Measurements from ENCODE around the gene REP15.
"Not testable (repeated sequence)": the region's sequence is repeated elsewhere in the genome, so short reads cannot be mapped to it uniquely, and the experiment has no call there.

The REP15 gene, protein sequence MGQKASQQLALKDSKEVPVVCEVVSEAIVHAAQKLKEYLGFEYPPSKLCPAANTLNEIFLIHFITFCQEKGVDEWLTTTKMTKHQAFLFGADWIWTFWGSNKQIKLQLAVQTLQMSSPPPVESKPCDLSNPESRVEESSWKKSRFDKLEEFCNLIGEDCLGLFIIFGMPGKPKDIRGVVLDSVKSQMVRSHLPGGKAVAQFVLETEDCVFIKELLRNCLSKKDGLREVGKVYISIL

DNA sequence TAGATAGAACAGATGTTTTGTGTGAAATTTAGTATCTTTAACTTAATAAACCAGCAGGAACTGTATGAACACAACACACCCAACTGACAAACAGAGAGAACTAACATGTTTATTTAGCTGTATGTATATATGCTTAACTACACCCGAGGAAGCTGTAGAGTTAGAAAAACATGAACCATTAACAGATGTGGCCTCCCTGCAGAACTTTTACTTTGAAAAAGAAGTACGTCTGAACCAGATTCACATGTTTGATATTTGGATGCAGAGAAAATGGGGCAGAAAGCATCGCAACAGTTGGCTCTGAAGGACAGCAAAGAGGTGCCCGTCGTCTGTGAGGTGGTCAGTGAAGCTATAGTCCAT is at the start of gene REP15:
REP15 (plus strand) TSS at position 155 of the 360 bp plus-strand sequence; CDS start at position 271, 116 bp downstream.
- no peak for DNase-seq (ENCODE audit: low read depth)

GRCh38 chr12:27650011-27650410 is 46.2 kb upstream of the REP15 start:
- no peak for DNase-seq (ENCODE audit: low read depth)

- DNase-seq (ENCODE audit: low read depth): peak; percentile 42
Observed at GRCh38 chr12:27651201-27651600, 45.0 kb upstream of the REP15 start.

GRCh38 chr12:27652174-27652763 is 44.0 kb upstream of the REP15 start:
- peak; percentile 81 for DNase-seq (ENCODE audit: low read depth)

- no peak for DNase-seq (ENCODE audit: low read depth)
Observed at GRCh38 chr12:27653661-27654060, 42.6 kb upstream of the REP15 start.

- DNase-seq (ENCODE audit: low read depth): not testable (repeated sequence)
Observed at GRCh38 chr12:27655476-27655875, 40.8 kb upstream of the REP15 start.

DNA sequence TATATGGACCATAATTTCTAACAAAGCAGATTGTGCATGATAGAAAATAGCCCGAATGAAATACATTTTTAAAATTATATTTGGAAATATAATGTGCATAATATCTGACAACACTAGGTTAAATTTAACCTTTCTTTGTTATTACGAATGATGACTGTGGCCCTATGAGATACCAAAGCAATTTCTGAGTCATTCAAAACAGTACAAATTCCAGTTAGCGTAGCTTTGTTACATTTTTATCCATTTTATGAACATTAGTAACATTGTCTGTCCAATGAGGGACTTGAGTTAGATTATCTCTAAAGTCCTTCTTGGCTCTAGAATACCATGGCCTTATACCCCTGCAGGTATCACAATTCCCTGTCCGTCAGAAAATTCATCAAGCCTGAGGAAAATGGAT is 39.0 kb upstream of the REP15 start:
- DNase-seq (ENCODE audit: low read depth): no peak

- no peak for DNase-seq (ENCODE audit: low read depth)
Observed at GRCh38 chr12:27665704-27666103, 30.5 kb upstream of the REP15 start.

DNA sequence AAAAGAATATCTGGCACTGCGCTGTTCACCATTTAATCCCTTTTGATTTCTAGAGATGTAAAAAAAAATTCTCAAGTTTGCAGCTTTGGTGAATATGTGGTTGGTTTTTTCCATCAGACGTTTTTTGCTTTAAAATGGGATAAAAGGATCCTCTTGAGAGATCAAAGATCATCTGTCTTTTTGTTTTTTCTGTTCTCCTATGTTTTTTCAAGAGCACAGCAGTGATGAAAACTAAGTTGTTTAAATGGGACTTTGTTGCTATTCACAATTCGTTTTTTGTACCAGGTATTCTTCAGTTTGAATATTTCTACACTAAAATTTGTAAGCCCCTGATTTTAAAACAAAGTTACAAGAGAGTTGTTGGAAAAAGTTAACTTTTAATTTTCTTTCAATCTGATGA is 29.7 kb upstream of the REP15 start:
- DNase-seq (ENCODE audit: low read depth): no peak

DNA sequence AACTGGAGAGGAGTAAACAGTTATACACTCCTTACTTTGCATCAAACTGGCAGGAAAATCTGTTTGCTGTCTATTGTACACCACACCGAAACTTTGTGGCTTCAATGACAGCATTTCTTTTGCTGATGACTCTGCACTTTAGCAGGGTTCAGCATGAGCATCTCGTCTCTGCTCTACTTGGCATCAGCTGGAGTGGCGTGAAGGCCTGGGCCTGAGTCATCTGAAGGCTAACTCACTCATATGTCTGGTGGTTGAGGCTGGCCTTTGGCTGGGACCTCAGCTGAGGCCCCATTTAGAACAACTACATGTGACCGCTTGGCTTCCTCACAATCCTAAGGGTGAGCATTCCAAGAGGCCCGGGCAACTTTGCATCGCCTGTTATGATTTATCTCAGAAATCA is 28.7 kb upstream of the REP15 start:
- DNase-seq (ENCODE audit: low read depth): peak; percentile 60

DNA sequence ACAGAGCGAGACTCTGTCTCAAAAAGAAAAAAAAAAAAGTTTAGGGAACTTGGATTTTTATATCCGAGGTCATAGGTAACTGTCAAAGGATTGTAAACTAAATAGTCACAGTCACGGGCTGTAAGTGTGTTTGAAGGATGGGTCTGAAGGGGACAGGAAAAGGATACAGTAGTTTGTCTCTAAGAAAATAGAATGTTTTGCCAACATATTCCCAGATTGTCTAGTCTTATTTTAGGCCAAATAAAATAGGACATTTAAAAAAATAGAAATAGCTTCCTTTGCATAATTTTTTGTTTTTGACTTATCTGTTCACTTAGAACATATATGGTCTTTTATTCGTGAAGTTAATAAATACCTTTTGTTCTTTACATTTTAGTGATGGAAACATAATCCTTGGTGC is 24.2 kb upstream of the REP15 start:
- DNase-seq (ENCODE audit: low read depth): no peak

- DNase-seq (ENCODE audit: low read depth): no peak
Observed at GRCh38 chr12:27672643-27673042, 23.6 kb upstream of the REP15 start.

GRCh38 chr12:27673101-27673718 is 23.0 kb upstream of the REP15 start:
- DNase-seq (ENCODE audit: low read depth): no peak

- no peak for DNase-seq (ENCODE audit: low read depth)
Observed at GRCh38 chr12:27674989-27675388, 21.3 kb upstream of the REP15 start.

- DNase-seq (ENCODE audit: low read depth): no peak
Observed at GRCh38 chr12:27680619-27681018, 15.6 kb upstream of the REP15 start.

DNA sequence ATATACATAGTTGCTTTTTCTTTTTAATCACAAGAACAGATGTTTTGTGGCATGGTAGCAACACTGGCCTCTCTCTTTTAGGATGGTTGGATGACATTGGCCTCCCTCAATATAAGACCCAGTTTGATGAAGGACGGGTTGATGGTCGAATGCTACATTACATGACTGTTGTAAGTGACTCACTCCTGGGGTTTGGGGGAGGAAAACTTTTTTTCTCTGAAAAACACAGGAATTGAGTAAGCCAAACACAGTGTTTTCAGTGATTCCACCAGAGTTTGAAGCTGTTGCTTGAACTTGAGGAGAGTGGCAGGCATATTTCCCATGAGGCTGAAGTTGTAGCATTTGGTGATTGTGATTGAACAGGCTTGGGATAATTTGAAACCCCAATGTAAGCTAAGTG is 13.7 kb upstream of the REP15 start:
- peak; percentile 22 for DNase-seq (ENCODE audit: low read depth)

GRCh38 chr12:27685274-27685673 is 11.0 kb upstream of the REP15 start:
- no peak for DNase-seq (ENCODE audit: low read depth)

DNA sequence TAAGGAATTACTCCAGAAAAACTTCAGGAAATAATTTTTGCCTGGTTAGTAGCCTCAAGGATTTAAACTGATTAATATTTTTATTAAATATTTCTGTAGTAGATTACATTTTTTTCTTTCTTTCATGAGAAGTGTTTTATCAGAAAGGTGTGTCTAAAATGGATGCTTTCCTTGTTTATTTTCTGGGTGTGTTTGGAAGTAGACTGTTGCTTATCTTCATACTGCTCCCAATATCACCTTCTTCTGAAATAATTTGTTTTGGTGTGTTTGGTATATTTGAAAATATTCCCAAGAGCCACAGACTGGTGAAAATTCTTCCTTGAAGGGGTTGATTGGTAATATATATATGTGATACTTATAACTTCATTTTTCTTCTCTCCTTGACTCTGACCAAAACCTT is 10.1 kb upstream of the REP15 start:
- no peak for DNase-seq (ENCODE audit: low read depth)

GRCh38 chr12:27688671-27689070 is 7.6 kb upstream of the REP15 start:
- no peak for DNase-seq (ENCODE audit: low read depth)

- DNase-seq (ENCODE audit: low read depth): no peak
Observed at GRCh38 chr12:27689558-27690180, 6.6 kb upstream of the REP15 start.

- DNase-seq (ENCODE audit: low read depth): no peak
Observed at GRCh38 chr12:27693403-27693802, 2.8 kb upstream of the REP15 start.

DNA sequence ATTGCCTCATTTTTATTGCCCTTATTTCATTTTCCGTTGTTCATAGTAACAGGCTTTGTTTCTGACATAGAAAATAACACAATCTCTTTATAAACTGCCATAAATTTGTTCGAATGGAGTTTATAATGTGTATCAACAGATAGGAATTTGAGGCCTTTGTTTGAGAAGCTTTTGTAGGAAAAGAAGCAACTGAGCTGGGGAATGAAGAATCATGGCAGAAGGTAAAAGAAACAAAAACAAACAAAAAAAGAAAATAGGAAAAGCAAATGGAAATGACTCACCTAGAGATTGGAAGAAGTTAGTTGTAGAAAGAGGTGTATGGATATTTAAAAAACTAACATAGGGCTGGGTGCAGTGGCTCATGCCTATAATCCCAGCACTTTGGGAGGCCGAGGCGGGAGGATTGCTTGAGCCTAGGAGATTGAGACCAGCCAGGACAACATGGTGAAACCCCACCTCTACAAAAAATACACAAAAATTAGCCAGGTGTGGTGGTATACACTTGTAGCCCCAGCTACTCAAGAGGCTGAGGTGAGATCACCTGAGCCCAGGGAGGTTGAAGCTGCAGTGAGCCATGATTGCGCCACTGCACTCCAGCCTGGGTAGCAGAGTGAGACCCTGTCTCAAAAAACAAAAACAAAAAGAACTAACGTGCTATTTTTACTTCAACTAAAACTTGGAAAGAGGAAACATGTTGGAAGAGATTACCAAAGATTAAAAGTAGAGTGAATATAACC is 523 bp upstream of the REP15 start:
- no peak for DNase-seq (ENCODE audit: low read depth)
